ENCODE data around the gene SPEG. TPM values are rescaled to one million over a fixed set of nuclear protein-coding genes. Genes with fewer than 3 reads are reported as not detected.

SPEG gene
- total and polyA plus RNA-seq, 2 of the 13 experiments (the other 11 are each of a cell fraction or from before 2014, with no cell fraction given) = 0.18 to 0.24 TPM

DNA sequence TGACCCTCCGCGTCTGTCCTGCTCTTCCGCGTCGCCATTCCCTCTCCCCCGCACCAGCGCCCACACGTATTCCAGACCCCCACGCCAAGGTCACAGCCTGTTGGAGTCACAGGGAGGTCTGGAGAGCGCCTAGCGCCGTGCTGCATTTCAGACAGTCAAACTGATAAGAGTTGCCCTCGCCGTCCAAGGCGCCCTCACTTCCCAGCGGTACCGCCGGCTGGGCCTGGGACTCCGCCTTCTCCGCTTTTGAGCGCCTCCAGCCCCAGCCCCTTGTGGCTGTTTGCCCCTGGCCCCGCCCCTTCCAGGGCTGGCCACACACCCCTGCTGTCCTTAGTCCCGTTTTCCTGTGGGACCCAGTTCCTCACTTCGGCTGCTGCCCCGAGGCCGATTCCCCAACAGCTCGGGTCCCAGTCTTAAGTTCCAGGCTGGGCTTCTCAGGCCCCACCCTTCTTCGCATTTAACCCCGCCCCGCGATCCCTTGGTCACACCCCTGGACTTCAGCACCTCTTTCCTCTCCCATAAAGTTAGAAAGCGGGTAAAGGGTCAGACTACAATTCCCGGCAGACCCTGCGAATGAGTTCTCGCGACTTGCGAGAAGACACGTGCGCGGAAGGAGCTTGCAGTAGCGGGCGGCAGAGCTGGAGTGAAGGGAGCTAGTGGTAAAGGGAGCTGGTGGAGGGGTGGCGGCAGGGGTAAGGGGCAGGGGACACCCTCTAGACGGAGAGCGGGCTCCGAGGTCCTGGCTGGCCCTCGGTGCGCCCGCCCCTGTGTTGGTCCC, 63.8 kb downstream of the SPEG start, which contains the start of gene GMPPA (continued):
- peak; percentile 94 for TF ChIP-seq ZNF576 (CRISPR knock-in tag; IDR thresholded peaks at IDR 0.05)
- peak; percentile 23; the same call in 1 of the 2 replicates for TF ChIP-seq ZNF547 (CRISPR knock-in tag; IDR thresholded peaks at IDR 0.05)
- TF ChIP-seq, protein P1, sequence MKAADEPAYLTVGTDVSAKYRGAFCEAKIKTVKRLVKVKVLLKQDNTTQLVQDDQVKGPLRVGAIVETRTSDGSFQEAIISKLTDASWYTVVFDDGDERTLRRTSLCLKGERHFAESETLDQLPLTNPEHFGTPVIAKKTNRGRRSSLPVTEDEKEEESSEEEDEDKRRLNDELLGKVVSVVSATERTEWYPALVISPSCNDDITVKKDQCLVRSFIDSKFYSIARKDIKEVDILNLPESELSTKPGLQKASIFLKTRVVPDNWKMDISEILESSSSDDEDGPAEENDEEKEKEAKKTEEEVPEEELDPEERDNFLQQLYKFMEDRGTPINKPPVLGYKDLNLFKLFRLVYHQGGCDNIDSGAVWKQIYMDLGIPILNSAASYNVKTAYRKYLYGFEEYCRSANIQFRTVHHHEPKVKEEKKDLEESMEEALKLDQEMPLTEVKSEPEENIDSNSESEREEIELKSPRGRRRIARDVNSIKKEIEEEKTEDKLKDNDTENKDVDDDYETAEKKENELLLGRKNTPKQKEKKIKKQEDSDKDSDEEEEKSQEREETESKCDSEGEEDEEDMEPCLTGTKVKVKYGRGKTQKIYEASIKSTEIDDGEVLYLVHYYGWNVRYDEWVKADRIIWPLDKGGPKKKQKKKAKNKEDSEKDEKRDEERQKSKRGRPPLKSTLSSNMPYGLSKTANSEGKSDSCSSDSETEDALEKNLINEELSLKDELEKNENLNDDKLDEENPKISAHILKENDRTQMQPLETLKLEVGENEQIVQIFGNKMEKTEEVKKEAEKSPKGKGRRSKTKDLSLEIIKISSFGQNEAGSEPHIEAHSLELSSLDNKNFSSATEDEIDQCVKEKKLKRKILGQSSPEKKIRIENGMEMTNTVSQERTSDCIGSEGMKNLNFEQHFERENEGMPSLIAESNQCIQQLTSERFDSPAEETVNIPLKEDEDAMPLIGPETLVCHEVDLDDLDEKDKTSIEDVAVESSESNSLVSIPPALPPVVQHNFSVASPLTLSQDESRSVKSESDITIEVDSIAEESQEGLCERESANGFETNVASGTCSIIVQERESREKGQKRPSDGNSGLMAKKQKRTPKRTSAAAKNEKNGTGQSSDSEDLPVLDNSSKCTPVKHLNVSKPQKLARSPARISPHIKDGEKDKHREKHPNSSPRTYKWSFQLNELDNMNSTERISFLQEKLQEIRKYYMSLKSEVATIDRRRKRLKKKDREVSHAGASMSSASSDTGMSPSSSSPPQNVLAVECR (CRISPR knock-in tag; IDR thresholded peaks at IDR 0.05; ENCODE audit: borderline replicate concordance) = peak; percentile 84
- TF ChIP-seq ELF4 (CRISPR knock-in tag; IDR thresholded peaks at IDR 0.05; ENCODE audit: borderline replicate concordance) = peak; percentile 92
- peak; percentile 77 for TF ChIP-seq ZNF44 (CRISPR knock-in tag; IDR thresholded peaks at IDR 0.05)
- no peak for TF ChIP-seq MXD4 (CRISPR knock-in tag; IDR thresholded peaks at IDR 0.05)
- peak; percentile 82; the same call in 1 of the 2 replicates for TF ChIP-seq ZNF354B (CRISPR knock-in tag; IDR thresholded peaks at IDR 0.05)
- 0 out of 2 replicates have a peak, but pooled peaks have one; percentile 45 for TF ChIP-seq ZHX1 (CRISPR knock-in tag; IDR thresholded peaks at IDR 0.05; ENCODE audit: low read depth)
- TF ChIP-seq, protein P2, sequence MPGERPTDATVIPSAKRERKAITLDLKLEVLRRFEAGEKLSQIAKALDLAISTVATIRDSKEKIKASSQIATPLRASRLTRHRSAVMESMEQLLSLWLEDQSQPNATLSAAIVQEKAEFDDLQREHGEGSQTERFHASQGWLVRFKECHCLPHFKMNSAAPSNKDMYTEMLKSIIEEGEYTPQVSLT (CRISPR knock-in tag; IDR thresholded peaks at IDR 0.05; ENCODE audit: borderline replicate concordance, low read depth) = peak; percentile 54; the same call in 1 of the 2 replicates
- TF ChIP-seq ATF7 (IDR thresholded peaks at IDR 0.05) = no peak
- 0 out of 2 replicates have a peak, but pooled peaks have one; percentile 7 for TF ChIP-seq ATF7 (CRISPR knock-in tag; IDR thresholded peaks at IDR 0.05)
- no peak; the same call in 1 of the 2 replicates for TF ChIP-seq NR2F6 (IDR thresholded peaks at IDR 0.05)
- TF ChIP-seq NR2F6 (CRISPR knock-in tag; IDR thresholded peaks at IDR 0.05) = peak; percentile 59
- peak; percentile 19 for TF ChIP-seq MEF2D (CRISPR knock-in tag; IDR thresholded peaks at IDR 0.05)
- TF ChIP-seq CENPT (CRISPR knock-in tag; IDR thresholded peaks at IDR 0.05; ENCODE audit: low read depth) = 0 out of 2 replicates have a peak, but pooled peaks have one; percentile 3
- no peak for TF ChIP-seq ZNF441 (CRISPR knock-in tag; IDR thresholded peaks at IDR 0.05; ENCODE audit: borderline replicate concordance)
- TF ChIP-seq NCOR1 (IDR thresholded peaks at IDR 0.05; ENCODE audit: borderline replicate concordance, low read length) = peak; percentile 68; the same call in 1 of the 2 replicates
- peak; percentile 97 for TF ChIP-seq RXRA (CRISPR knock-in tag; IDR thresholded peaks at IDR 0.05)
- TF ChIP-seq ZBTB7B (CRISPR knock-in tag; IDR thresholded peaks at IDR 0.05) = no peak; the same call in 1 of the 2 replicates
- 0 out of 2 replicates have a peak, but pooled peaks have one; percentile 84 for TF ChIP-seq NCOA1 (CRISPR knock-in tag; IDR thresholded peaks at IDR 0.05)
- no peak for TF ChIP-seq ZNF775 (CRISPR knock-in tag; IDR thresholded peaks at IDR 0.05; ENCODE audit: borderline replicate concordance)
- no peak; the same call in 1 of the 2 replicates for TF ChIP-seq ZFP36L2 (CRISPR knock-in tag; IDR thresholded peaks at IDR 0.05)
- TF ChIP-seq ZNF879 (CRISPR knock-in tag; IDR thresholded peaks at IDR 0.05) = no peak
- TF ChIP-seq IKZF1 (IDR thresholded peaks at IDR 0.05) = no peak
